GM12878 (cell line): ENCODE data around the gene TMPRSS3. TPM values are rescaled to one million over a fixed set of nuclear protein-coding genes. Genes with fewer than 3 reads are reported as not detected.

Source experiments
- ATAC-seq: fragments of 200-7000 bp; cut with Tn5 transposase; 3 replicates; pipeline ENCODE4 v1.9.1; 2020; ENCODE audit warnings: mild to moderate bottlenecking, moderate library complexity
- BruUV-seq: library from RNA; stranded (reverse); fragments of 400-500 nt; replicated peaks from 2 replicates; lab custom pipeline; 2021; lab: Mats Ljungman, UMichigan
- CTCF ChIA-PET: fragments of 300-600 bp; sonication (Branson Sonifier 250); formaldehyde crosslinking; extraction: SDS; loops from one replicate; lab custom pipeline; 2021; ENCODE audit warnings: inconsistent platforms; lab: Yijun Ruan, JAX
- POLR2A ChIA-PET: fragments of 350-600 bp; formaldehyde crosslinking; extraction: SDS; loops from one replicate; lab custom pipeline; 2021; ENCODE audit warnings: inconsistent platforms; lab: Charles Lee
- RAD21 ChIA-PET: fragments of 300-600 bp; sonication (Branson Sonifier 250); formaldehyde crosslinking; loops from one replicate; lab custom pipeline; 2023; ENCODE audit warnings: antibody characterized with exemption; ENCODE audit not compliant: unreplicated experiment; lab: Charles Lee
- SMC1A ChIA-PET: fragments of 300-600 bp; sonication (Branson Sonifier 250); formaldehyde crosslinking; loops from one replicate; lab custom pipeline; 2023; ENCODE audit not compliant: unreplicated experiment, uncharacterized antibody; lab: Charles Lee
- DNase-seq: peaks from one replicate; pipeline ENCODE4 v3.0.0-alpha.2; 2011; ENCODE audit warnings: low read depth, low spot score
- FAIRE-seq: peaks from 3 replicates; lab custom pipeline; 2011; peaks lifted over from hg19 to GRCh38; lab: Jason Lieb, UNC
- H2AFZ ChIP-seq: 2 replicates; pipeline ENCODE4 v1.6.0; 2011; ENCODE audit warnings: low read depth, low read length, control low read depth; ENCODE audit not compliant: control insufficient read depth
- H3K27ac ChIP-seq: 2 replicates; pipeline ENCODE4 v1.5.1; 2011; ENCODE audit warnings: control low read depth; ENCODE audit not compliant: control insufficient read depth, insufficient read depth
- H3K27me3 ChIP-seq, 2 experiments: replicated peaks in 1 of 2; 2 replicates each; pipeline versions ENCODE4 v1.6.0 to v1.6.1; 2011; ENCODE audit warnings: low read length in 1 of 2; ENCODE audit not compliant: control insufficient read depth in 2 of 2, insufficient read depth in 2 of 2
- H3K36me3 ChIP-seq, 2 experiments: 2 replicates each; pipeline ENCODE4 v1.5.1; 2011; ENCODE audit warnings: low read length in 1 of 2; ENCODE audit not compliant: control insufficient read depth in 2 of 2, insufficient read depth in 2 of 2
- H3K4me1 ChIP-seq: 2 replicates; pipeline ENCODE4 v1.6.1; 2011; ENCODE audit warnings: mild to moderate bottlenecking, low read length, moderate library complexity, mixed read lengths; ENCODE audit not compliant: control insufficient read depth, insufficient read depth
- H3K4me2 ChIP-seq: 2 replicates; pipeline ENCODE4 v1.6.0; 2011; ENCODE audit warnings: control low read depth; ENCODE audit not compliant: control insufficient read depth, insufficient read depth
- H3K4me3 ChIP-seq: fragments of 200-600 bp; sonication (generic); 2 replicates; pipeline ENCODE4 v1.5.1; 2016
- H3K79me2 ChIP-seq: 2 replicates; pipeline ENCODE4 v1.6.0; 2011; ENCODE audit warnings: low read length; ENCODE audit not compliant: control insufficient read depth, insufficient read depth
- H3K9ac ChIP-seq: 2 replicates; pipeline ENCODE4 v1.8.0; 2011; ENCODE audit warnings: low read length, control low read depth, mixed read lengths; ENCODE audit not compliant: control insufficient read depth, insufficient read depth
- H3K9me3 ChIP-seq: replicated peaks from 3 replicates; pipeline ENCODE4 v1.5.1; 2011; ENCODE audit warnings: mild to moderate bottlenecking, low read length; ENCODE audit not compliant: control insufficient read depth, insufficient read depth
- H4K20me1 ChIP-seq: 2 replicates; pipeline ENCODE4 v1.6.0; 2011; ENCODE audit not compliant: control insufficient read depth, insufficient read depth
- BRCA1 ChIP-seq: IDR thresholded peaks from 2 replicates; pipeline ENCODE4 v1.6.1; 2011; ENCODE audit warnings: low read depth, low read length, improper control_type of control experiment
- CBX3 ChIP-seq: fragments of 200-600 bp; sonication (generic); IDR thresholded peaks from 2 replicates; pipeline ENCODE4 v1.6.1; 2016; ENCODE audit warnings: low read depth, borderline replicate concordance
- JUND ChIP-seq: IDR thresholded peaks from 2 replicates; pipeline ENCODE4 v1.6.1; 2012; ENCODE audit warnings: low read depth, mild to moderate bottlenecking, low read length, improper control_type of control experiment, moderate library complexity
- PAX5 ChIP-seq: IDR thresholded peaks from 2 replicates; pipeline ENCODE4 v1.6.1; 2011; ENCODE audit warnings: low read depth, low read length, borderline replicate concordance
- RB1 ChIP-seq: fragments of 450-650 bp; formaldehyde crosslinking; IDR thresholded peaks from 2 replicates; pipeline ENCODE4 v1.6.1; 2017; ENCODE audit warnings: mild to moderate bottlenecking, borderline replicate concordance
- SPI1 ChIP-seq: IDR thresholded peaks from 2 replicates; pipeline ENCODE4 v1.6.1; 2011; ENCODE audit warnings: low read depth, mild to moderate bottlenecking, low read length, moderate library complexity, borderline replicate concordance; ENCODE audit not compliant: insufficient read depth
- WGBS: methylation state at CpG from one replicate; pipeline ENCODE4 v1.1.6; 2016; ENCODE audit warnings: low lambda C conversion rate; ENCODE audit not compliant: insufficient replicate concordance, insufficient coverage; ENCODE audit errors: missing lambda C conversion rate; 5-methylcytosine and 5-hydroxymethylcytosine counted together
- in situ Hi-C: fragments of 300-500 bp; cut with MboI; formaldehyde crosslinking; loops from 9 replicates; pipeline ENCODE4 v1.14.3; 2018; ENCODE audit warnings: mixed read lengths
- intact Hi-C: fragments of 100-400 bp; cut with micrococcal nuclease; formaldehyde crosslinking; loops from one replicate; pipeline ENCODE4 v1.14.2; 2022; ENCODE audit not compliant: unreplicated experiment
- polyA plus RNA-seq, 11 experiments: library from polyadenylated mRNA; depleted of rRNA in 4 of 11; unstranded in 6 of 11; stranded (reverse) in 5 of 11; fragments of >200 nt; fragmentation: Nextera tagmentation in 4 of 11; fragmentation: Illumina TruSeq in 1 of 11; extraction: Ambion mirVana in 4 of 11; extraction: Trizol in 1 of 11; gene quantifications; 1 replicate in 1 of 11; 2 replicates in 10 of 11; pipeline versions ENCODE4 v1.2.1 to v1.2.3, GENCODE V29; 2011 to 2016; ENCODE audit warnings: inconsistent platforms in 2 of 11, missing spikeins in 2 of 11, low read depth in 1 of 11
- total RNA-seq, 4 experiments: library from RNA; depleted of rRNA in 3 of 4; stranded (reverse); fragments of >200 nt in 3 of 4; fragmentation: Illumina TruSeq in 1 of 4; extraction: Trizol in 1 of 4; gene quantifications; 2 replicates each; pipeline versions ENCODE4 v1.2.1 to v1.2.3, GENCODE V29; 2013 to 2021
- TF ChIP-seq, protein P1 (sequence below): IDR thresholded peaks from 2 replicates; pipeline ENCODE4 v1.6.1; 2011; ENCODE audit warnings: low read depth, mild to moderate bottlenecking, low read length, moderate library complexity, borderline replicate concordance; ENCODE audit errors: extremely low read depth
- TF ChIP-seq, protein P2 (sequence below): IDR thresholded peaks from 2 replicates; pipeline ENCODE4 v1.6.1; 2011; ENCODE audit warnings: low read depth, low read length, improper control_type of control experiment, borderline replicate concordance
- TF ChIP-seq, protein P3 (sequence below): fragments of 450-650 bp; IDR thresholded peaks from 2 replicates; pipeline ENCODE4 v1.6.1; 2016; ENCODE audit warnings: mild to moderate bottlenecking
- TF ChIP-seq, protein P4 (sequence below): fragments of 450-650 bp; IDR thresholded peaks from 2 replicates; pipeline ENCODE4 v1.6.1; 2017; ENCODE audit warnings: low read depth, mild to moderate bottlenecking, moderate library complexity

The TMPRSS3 gene
- total and polyA plus RNA-seq, 10 of the 15 experiments (the other 5 are each of a cell fraction or from before 2014, with no cell fraction given), result 0.51 to 1.5 (median 0.82) TPM; not detected in 1

DNA sequence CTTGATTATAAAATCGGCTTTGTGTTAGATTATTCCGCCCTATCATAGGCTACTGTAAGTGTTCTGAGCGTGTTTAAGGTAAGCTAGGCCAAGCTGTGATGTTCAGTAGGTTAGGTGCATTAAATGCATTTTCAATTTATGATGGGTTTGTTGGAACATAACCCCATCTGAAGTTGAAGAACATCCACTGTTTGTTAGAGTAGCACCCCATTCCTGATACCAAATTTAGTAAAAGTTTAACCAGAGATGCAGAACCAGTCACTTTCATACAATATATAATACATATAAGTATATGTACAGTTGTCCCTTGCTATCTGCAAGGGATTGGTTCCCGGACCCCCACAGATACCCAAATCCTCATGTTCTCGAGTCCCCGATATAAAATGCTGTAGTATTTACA, 24.0 kb upstream of the TMPRSS3 start:
- intact Hi-C loops, result no loop called here
- POLR2A ChIA-PET, result interaction anchor here (1.1 to 2.3 kb wide), 3 partner anchors 19 to 27 kb away, joined by 4 to 8 read pairs (median 5); no protein-coding TSS in a partner anchor

More for the DNA sequence above, 24.0 kb upstream of the TMPRSS3 start:
- RAD21 ChIA-PET, result interaction anchor here (1.5 to 7.2 kb wide), 5 partner anchors 13 to 116 kb away, joined by 6 to 81 read pairs (median 6); no protein-coding TSS in a partner anchor
- H3K36me3 ChIP-seq, result no peaks in the 10 kb centered on the region
- no peak for FAIRE-seq
- no peak overlapping the region for H2AFZ ChIP-seq
- no peaks in the 10 kb centered on the region for H4K20me1 ChIP-seq
- SMC1A ChIA-PET, result interaction anchor here (1.2 to 9.4 kb wide), 10 partner anchors 21 to 117 kb away, joined by 4 to 124 read pairs (median 8); no protein-coding TSS in a partner anchor
- in situ Hi-C loops, result no loop called here
- H3K79me2 ChIP-seq, result no peaks in the 10 kb centered on the region
- H3K27ac ChIP-seq, result no peak overlapping the region
- H3K9me3 ChIP-seq, result peaks cover 10% of the 10 kb centered on the region; the same call in 2 of the 3 replicates
- DNase-seq, result no peak
- H3K27me3 ChIP-seq, result no peaks in the 10 kb centered on the region
- no peak overlapping the region for H3K4me2 ChIP-seq
- no peak overlapping the region for H3K4me3 ChIP-seq
- WGBS, result 79% methylated on average over 6 of the region's 6 CpGs
- no TSS peak for BruUV-seq
- TF ChIP-seq RB1 (no peak), PAX5 (no peak), BRCA1 (no peak), SPI1 (no peak), JUND (no peak), CBX3 (no peak)
- TF ChIP-seq, protein P1, sequence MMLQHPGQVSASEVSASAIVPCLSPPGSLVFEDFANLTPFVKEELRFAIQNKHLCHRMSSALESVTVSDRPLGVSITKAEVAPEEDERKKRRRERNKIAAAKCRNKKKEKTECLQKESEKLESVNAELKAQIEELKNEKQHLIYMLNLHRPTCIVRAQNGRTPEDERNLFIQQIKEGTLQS, result no peak
- TF ChIP-seq, protein P2, sequence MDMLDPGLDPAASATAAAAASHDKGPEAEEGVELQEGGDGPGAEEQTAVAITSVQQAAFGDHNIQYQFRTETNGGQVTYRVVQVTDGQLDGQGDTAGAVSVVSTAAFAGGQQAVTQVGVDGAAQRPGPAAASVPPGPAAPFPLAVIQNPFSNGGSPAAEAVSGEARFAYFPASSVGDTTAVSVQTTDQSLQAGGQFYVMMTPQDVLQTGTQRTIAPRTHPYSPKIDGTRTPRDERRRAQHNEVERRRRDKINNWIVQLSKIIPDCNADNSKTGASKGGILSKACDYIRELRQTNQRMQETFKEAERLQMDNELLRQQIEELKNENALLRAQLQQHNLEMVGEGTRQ, result no peak
- TF ChIP-seq, protein P3, sequence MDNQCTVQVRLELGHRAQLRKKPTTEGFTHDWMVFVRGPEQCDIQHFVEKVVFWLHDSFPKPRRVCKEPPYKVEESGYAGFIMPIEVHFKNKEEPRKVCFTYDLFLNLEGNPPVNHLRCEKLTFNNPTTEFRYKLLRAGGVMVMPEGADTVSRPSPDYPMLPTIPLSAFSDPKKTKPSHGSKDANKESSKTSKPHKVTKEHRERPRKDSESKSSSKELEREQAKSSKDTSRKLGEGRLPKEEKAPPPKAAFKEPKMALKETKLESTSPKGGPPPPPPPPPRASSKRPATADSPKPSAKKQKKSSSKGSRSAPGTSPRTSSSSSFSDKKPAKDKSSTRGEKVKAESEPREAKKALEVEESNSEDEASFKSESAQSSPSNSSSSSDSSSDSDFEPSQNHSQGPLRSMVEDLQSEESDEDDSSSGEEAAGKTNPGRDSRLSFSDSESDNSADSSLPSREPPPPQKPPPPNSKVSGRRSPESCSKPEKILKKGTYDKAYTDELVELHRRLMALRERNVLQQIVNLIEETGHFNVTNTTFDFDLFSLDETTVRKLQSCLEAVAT, result no peak
- TF ChIP-seq, protein P4, sequence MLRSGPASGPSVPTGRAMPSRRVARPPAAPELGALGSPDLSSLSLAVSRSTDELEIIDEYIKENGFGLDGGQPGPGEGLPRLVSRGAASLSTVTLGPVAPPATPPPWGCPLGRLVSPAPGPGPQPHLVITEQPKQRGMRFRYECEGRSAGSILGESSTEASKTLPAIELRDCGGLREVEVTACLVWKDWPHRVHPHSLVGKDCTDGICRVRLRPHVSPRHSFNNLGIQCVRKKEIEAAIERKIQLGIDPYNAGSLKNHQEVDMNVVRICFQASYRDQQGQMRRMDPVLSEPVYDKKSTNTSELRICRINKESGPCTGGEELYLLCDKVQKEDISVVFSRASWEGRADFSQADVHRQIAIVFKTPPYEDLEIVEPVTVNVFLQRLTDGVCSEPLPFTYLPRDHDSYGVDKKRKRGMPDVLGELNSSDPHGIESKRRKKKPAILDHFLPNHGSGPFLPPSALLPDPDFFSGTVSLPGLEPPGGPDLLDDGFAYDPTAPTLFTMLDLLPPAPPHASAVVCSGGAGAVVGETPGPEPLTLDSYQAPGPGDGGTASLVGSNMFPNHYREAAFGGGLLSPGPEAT, result no peak
- TF ChIP-seq, all 136 proteins: peak for 0
- ATAC-seq, result no peak
- Histone ChIP-seq H3K4me1 (peaks cover 51% of the 10 kb centered on the region), H3K9ac (no peak overlapping the region)
- CTCF ChIA-PET, result interaction anchor here (1.0 to 2.3 kb wide), 4 partner anchors 21 to 83 kb away, joined by 3 to 9 read pairs (median 5); no protein-coding TSS in a partner anchor
